ENCODE measurements around the gene RNF34. TPM values are rescaled to one million over a fixed set of nuclear protein-coding genes. Genes with fewer than 3 reads are reported as not detected.

RNF34 gene
- total RNA-seq, 1 donor from 2014 or later: 39.2 TPM

- no peak for DNase-seq (ENCODE audit: low spot score)
Measured at GRCh38 chr12:121438905-121439304, 39.0 kb downstream of the RNF34 start.

GRCh38 chr12:121439715-121440114 lies 39.8 kb downstream of the RNF34 start:
- no peak for DNase-seq (ENCODE audit: low spot score)

GRCh38 chr12:121440768-121441167 lies 40.9 kb downstream of the RNF34 start:
- DNase-seq (ENCODE audit: low spot score): no peak

GRCh38 chr12:121441555-121441954 lies 41.6 kb downstream of the RNF34 start:
- DNase-seq (ENCODE audit: low spot score): no peak

GRCh38 chr12:121442028-121442948 lies 42.4 kb downstream of the RNF34 start:
- DNase-seq (ENCODE audit: low spot score): no peak

GRCh38 chr12:121443193-121443870 lies 43.4 kb downstream of the RNF34 start:
- peak; percentile 64 for DNase-seq (ENCODE audit: low spot score)

- DNase-seq (ENCODE audit: low spot score): no peak
Measured at GRCh38 chr12:121443911-121444841, 44.3 kb downstream of the RNF34 start.

GRCh38 chr12:121444842-121445202 lies 44.9 kb downstream of the RNF34 start:
- DNase-seq (ENCODE audit: low spot score): no peak

GRCh38 chr12:121446750-121447149 lies 46.8 kb downstream of the RNF34 start:
- no peak for DNase-seq (ENCODE audit: low spot score)

- DNase-seq (ENCODE audit: low spot score): no peak
Measured at GRCh38 chr12:121448771-121449315, 48.9 kb downstream of the RNF34 start.

- no peak for DNase-seq (ENCODE audit: low spot score)
Measured at GRCh38 chr12:121451961-121452339, 52.0 kb downstream of the RNF34 start.

- peak; percentile 59 for DNase-seq (ENCODE audit: low spot score)
Measured at GRCh38 chr12:121452340-121452984, 52.5 kb downstream of the RNF34 start.

- DNase-seq (ENCODE audit: low spot score): no peak
Measured at GRCh38 chr12:121452985-121453360, 53.1 kb downstream of the RNF34 start.

- DNase-seq (ENCODE audit: low spot score): no peak
Measured at GRCh38 chr12:121453629-121454028, 53.7 kb downstream of the RNF34 start.

GRCh38 chr12:121454921-121455320 lies 55.0 kb downstream of the RNF34 start:
- DNase-seq (ENCODE audit: low spot score): no peak

- DNase-seq (ENCODE audit: low spot score): no peak
Measured at GRCh38 chr12:121455766-121456420, 56.0 kb downstream of the RNF34 start.

- DNase-seq (ENCODE audit: low spot score): no peak
Measured at GRCh38 chr12:121456551-121456950, 56.6 kb downstream of the RNF34 start.

GRCh38 chr12:121461048-121461447 lies 61.1 kb downstream of the RNF34 start:
- no peak for DNase-seq (ENCODE audit: low spot score)

- no peak for DNase-seq (ENCODE audit: low spot score)
Measured at GRCh38 chr12:121464331-121464730, 64.4 kb downstream of the RNF34 start.
